Pancreas (tissue), 10 donors: ENCODE data around the gene SLC35A4. TPM values are rescaled to one million over a fixed set of nuclear protein-coding genes. Genes with fewer than 3 reads are reported as not detected.

Experiments
- ATAC-seq, 4 donors: fragments of 200-7000 bp; cut with Tn5 transposase; one replicate each; pipeline versions ENCODE4 v1.8.0 to v1.9.1; 2020; ENCODE audit warnings: mild to moderate bottlenecking in 4 of 4, moderate library complexity in 4 of 4
- DNase-seq, 6 donors: peaks; one replicate each; pipeline ENCODE4 v3.0.0-alpha.2; 2020
- FAIRE-seq: peaks from 2 replicates; lab custom pipeline; 2012; peaks lifted over from hg19 to GRCh38; lab: Jason Lieb, UNC
- H3K27ac ChIP-seq, 4 donors: fragments of 200-600 bp; sonication (generic); 1 replicate in 3 of 4; 2 replicates in 1 of 4; pipeline versions ENCODE4 v1.5.0 to v1.8.0; 2020
- H3K27me3 ChIP-seq, 4 donors: fragments of 200-600 bp; one replicate each; pipeline ENCODE4 v1.8.0; 2021
- H3K36me3 ChIP-seq, 3 donors: fragments of 200-600 bp; sonication (generic) in 1 of 3; one replicate each; pipeline versions ENCODE4 v1.5.0 to v1.8.0; 2020 to 2021
- H3K4me1 ChIP-seq, 3 donors: fragments of 200-600 bp; one replicate each; pipeline ENCODE4 v1.8.0; 2021
- H3K4me3 ChIP-seq, 4 donors: fragments of 200-600 bp; sonication (generic) in 2 of 4; one replicate each; pipeline versions ENCODE4 v1.5.0 to v1.8.0; 2020 to 2021
- H3K9me3 ChIP-seq, 4 donors: fragments of 200-600 bp; one replicate each; pipeline ENCODE4 v1.8.0; 2021
- WGBS, 2 donors: extraction: QIAGEN DNeasy Blood & Tissue Kit; methylation state at CpG; one replicate each; pipeline ENCODE4 v1.1.7; 2013; 5-methylcytosine and 5-hydroxymethylcytosine counted together
- intact Hi-C, 3 donors: fragments of 100-400 bp; cut with DNase I; formaldehyde crosslinking; loops; one replicate each; pipeline versions ENCODE4 v1.11.1 to v1.14.2; 2022
- polyA plus RNA-seq, 2 donors: library from polyadenylated mRNA; stranded (reverse); fragments of 200-250 nt; gene quantifications; one replicate each; pipeline ENCODE4 v1.2.3, GENCODE V29; 2013
- total RNA-seq, 6 donors: library from RNA; stranded (reverse); fragmentation: NEBNext Ultra II Directional in 4 of 6; extraction: Animal tissue kit (Norgen Biotek cat#: 25700) in 4 of 6; gene quantifications; one replicate each; pipeline versions ENCODE4 v1.2.1 to v1.2.4, GENCODE V29; 2021 to 2023
- TF ChIP-seq, protein P1 (sequence below), 4 donors: fragments of 200-600 bp; sonication (generic) in 3 of 4; IDR thresholded peaks; one replicate each; pipeline versions ENCODE4 v1.5.0 to v1.8.0; 2021; ENCODE audit warnings: antibody characterized with exemption in 4 of 4
- donor health status: healthy with polysubstance abuse.
- donor health status: DM: no; HTN: no; CAD: no; lungs with moderate emphysema.
- donor health status: DM: no; HTN: no; CAD: no.
- donor health status: control.
- donor health status: control.
- donor health status: Bipolar disorder and iron deficiency.
- donor health status: DM: yes; HTN: yes; CAD: no.
- donor health status: DM: no; HTN: no; CAD: no.
- donor health status: DM: no; HTN: no; CAD: no.
- donor health status: DM: yes; HTN: yes; CAD: no.

Gene SLC35A4
- total and polyA plus RNA-seq, 8 donors = 17.0 to 36.5 (median 25.4) TPM

DNA sequence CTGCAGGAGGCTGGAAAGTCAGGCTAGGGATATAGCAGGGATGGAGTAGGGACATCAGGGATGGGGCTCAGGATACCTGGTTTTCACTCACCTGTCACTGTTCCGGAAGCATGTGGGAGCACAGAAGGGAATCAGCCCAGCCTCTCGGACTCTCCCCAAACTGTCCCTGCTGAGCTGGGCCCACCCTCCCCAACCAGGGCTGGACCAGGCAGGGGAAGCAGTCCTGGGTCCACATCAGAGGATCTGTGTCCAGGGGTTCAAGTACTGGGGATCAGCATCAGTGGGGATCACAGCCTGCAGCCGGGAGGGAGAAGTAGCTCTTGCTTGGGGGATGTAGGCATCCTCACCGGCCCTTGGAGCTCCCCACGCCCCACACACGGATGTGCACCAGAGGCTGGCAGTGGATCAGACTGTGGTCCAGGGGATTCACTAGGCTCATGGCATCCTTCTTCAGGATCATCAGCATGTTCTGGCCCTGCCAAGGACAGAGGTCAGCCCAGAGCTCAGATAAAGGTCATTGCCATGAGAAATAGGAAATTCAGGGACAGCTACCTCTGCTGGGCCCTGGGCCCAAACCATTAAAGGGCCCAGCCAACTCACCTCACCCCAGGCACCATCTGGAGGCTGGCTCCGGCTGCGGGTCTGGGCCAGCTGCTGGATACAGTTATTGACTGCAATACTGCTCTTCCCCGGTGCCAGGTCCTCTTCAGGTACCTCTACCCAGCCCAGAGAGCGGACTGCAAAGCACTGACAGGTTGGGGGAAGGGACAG is 2.7 kb upstream of the SLC35A4 start:
- ATAC-seq (no peak), DNase-seq (no peak), FAIRE-seq (no peak)
- Histone ChIP-seq H3K4me1 (peaks cover 4 to 15% (median 10%) of the 10 kb centered on the region in 3 donors), H3K4me3 (no peak overlapping the region), H3K9me3 (no peaks in the 10 kb centered on the region), H3K27me3 (no peaks in the 10 kb centered on the region), H3K27ac (no peak overlapping the region), H3K36me3 (peaks cover 0 to under 1% (median 0%) of the 10 kb centered on the region in 3 donors)
- intact Hi-C loops = loop anchor here in 1 of 3 donors (10.0 kb wide), 1 partner anchor 73 kb away; the partner anchor contains the start of genes CD14 and TMCO6
- WGBS, 2 donors = 85 to 93% methylated on average over 10 of the region's 10 CpGs
- TF ChIP-seq, protein P1, sequence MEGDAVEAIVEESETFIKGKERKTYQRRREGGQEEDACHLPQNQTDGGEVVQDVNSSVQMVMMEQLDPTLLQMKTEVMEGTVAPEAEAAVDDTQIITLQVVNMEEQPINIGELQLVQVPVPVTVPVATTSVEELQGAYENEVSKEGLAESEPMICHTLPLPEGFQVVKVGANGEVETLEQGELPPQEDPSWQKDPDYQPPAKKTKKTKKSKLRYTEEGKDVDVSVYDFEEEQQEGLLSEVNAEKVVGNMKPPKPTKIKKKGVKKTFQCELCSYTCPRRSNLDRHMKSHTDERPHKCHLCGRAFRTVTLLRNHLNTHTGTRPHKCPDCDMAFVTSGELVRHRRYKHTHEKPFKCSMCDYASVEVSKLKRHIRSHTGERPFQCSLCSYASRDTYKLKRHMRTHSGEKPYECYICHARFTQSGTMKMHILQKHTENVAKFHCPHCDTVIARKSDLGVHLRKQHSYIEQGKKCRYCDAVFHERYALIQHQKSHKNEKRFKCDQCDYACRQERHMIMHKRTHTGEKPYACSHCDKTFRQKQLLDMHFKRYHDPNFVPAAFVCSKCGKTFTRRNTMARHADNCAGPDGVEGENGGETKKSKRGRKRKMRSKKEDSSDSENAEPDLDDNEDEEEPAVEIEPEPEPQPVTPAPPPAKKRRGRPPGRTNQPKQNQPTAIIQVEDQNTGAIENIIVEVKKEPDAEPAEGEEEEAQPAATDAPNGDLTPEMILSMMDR (IDR thresholded peaks at IDR 0.05) = no peak

DNA sequence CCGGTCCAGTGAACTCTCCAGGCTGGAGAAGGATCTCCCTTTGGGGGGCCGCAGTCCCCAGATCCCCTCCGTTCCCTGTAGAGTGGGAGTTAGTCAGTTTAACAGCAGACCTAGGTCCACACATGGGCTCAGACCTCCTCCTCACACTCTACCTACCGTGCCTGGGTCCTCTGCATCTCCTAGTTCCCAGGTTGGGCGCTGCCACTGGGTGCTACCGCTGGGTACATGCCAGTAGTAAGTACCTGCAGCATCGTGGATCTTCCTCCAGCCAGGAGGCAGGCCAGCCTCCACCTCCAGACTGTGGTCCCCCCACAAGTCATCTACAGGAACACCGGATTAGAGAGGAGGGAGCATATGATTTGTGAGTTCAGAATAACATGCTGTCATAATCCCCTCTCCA is 1.0 kb upstream of the SLC35A4 start:
- FAIRE-seq (no peak), ATAC-seq (peak in 1 of 4 donors; percentile 0), DNase-seq (peak in 3 of 6 donors; percentile 33 to 58 (median 43))
- Histone ChIP-seq H3K9me3 (no peaks in the 10 kb centered on the region), H3K4me3 (peak overlapping the region in 3 of 4 donors; percentile 52 to 66 (median 56)), H3K27me3 (no peaks in the 10 kb centered on the region), H3K36me3 (peaks cover 0 to 10% (median 9%) of the 10 kb centered on the region in 3 donors), H3K4me1 (peaks cover 4 to 11% (median 10%) of the 10 kb centered on the region in 3 donors), H3K27ac (peak overlapping the region; percentile 90 to 93 (median 92))
- TF ChIP-seq, protein P1 (IDR thresholded peaks at IDR 0.05) = no peak
- intact Hi-C loops = loop anchor here in 1 of 3 donors (10.0 kb wide), 1 partner anchor 71 kb away; the partner anchor contains the start of genes CD14 and TMCO6
- WGBS, 2 donors = 47 to 53% methylated on average over 8 of the region's 8 CpGs

DNA sequence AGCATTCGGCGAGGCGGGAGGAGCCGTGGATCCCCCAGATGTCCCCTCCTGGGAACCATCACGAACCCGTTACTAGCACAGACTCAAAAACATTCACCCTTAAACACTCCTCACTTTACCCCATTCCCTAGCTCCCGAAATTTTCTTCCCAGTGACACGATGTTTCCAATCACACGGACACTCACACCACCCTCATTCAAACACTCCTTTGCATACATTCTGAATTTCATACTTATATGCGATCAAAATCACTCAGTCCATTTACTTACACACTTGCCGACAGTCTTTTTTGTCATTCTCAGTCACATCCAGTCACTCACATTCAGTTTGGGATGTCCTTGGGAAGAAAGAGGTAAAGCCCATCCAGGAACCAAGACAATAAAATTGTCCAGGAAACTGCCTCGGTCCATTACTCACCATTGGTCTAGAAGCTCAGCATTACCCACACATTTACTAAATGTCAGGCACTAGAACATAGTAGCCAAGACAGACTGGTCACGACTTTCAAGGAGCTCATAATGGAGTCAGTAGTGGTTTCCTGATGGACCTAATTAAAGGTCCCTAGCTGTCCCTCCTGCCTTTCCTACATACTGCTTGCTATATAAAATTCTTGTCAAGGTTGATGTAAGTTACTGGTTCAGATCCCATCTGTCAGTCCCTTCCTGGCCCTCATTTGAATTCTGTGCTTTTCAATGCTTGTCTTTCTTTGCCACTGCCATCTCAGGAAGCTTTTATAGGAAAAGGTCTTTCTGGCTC is 574 bp downstream of the SLC35A4 start:
- TF ChIP-seq, protein P1 (IDR thresholded peaks at IDR 0.05) = no peak
- no peak for ATAC-seq
- WGBS, 2 donors = 2 to 3% methylated on average over 13 of the region's 13 CpGs
- Histone ChIP-seq H3K27me3 (no peaks in the 10 kb centered on the region), H3K9me3 (no peaks in the 10 kb centered on the region), H3K36me3 (peaks cover 0 to 10% (median 9%) of the 10 kb centered on the region in 3 donors), H3K4me3 (peak overlapping the region; percentile 33 to 66 (median 54)), H3K27ac (peak overlapping the region; percentile 90 to 93 (median 92)), H3K4me1 (peaks cover 4 to 11% (median 10%) of the 10 kb centered on the region in 3 donors)
- FAIRE-seq = no peak
- DNase-seq = no peak
- intact Hi-C loops = loop anchor here in 1 of 3 donors (10.0 kb wide), 1 partner anchor 70 kb away; the partner anchor contains the start of genes CD14 and TMCO6

DNA sequence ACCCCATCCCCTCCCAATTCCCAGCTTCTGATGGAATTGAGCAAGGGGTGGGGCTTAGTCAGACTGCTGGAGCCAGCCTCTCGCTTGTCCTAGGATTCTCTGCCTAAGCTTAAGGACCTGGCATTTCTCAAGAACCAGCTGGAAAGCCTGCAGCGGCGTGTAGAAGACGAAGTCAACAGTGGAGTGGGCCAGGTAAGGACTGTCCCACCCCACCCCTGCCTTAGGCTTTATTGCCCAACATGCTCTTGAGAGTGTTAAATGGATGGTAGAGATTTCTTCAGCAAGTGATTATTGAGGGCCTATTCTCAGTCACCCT is 1.1 kb downstream of the SLC35A4 start:
- Histone ChIP-seq H3K27me3 (no peaks in the 10 kb centered on the region), H3K27ac (peak overlapping the region in 1 of 4 donors; percentile 93), H3K9me3 (no peaks in the 10 kb centered on the region), H3K36me3 (peaks cover 0 to 10% (median 9%) of the 10 kb centered on the region in 3 donors), H3K4me1 (peaks cover 4 to 11% (median 10%) of the 10 kb centered on the region in 3 donors), H3K4me3 (peak overlapping the region in 2 of 4 donors; percentile 52 to 66)
- DNase-seq = no peak
- TF ChIP-seq, protein P1 (IDR thresholded peaks at IDR 0.05) = no peak
- intact Hi-C loops = loop anchor here in 1 of 3 donors (10.0 kb wide), 1 partner anchor 69 kb away; the partner anchor contains the start of genes CD14 and TMCO6
- WGBS, 2 donors = 81 to 93% methylated on average over 4 of the region's 4 CpGs
- FAIRE-seq = no peak
- ATAC-seq = no peak
